ENCODE results near the gene ACY1.

ACY1 gene

DNA sequence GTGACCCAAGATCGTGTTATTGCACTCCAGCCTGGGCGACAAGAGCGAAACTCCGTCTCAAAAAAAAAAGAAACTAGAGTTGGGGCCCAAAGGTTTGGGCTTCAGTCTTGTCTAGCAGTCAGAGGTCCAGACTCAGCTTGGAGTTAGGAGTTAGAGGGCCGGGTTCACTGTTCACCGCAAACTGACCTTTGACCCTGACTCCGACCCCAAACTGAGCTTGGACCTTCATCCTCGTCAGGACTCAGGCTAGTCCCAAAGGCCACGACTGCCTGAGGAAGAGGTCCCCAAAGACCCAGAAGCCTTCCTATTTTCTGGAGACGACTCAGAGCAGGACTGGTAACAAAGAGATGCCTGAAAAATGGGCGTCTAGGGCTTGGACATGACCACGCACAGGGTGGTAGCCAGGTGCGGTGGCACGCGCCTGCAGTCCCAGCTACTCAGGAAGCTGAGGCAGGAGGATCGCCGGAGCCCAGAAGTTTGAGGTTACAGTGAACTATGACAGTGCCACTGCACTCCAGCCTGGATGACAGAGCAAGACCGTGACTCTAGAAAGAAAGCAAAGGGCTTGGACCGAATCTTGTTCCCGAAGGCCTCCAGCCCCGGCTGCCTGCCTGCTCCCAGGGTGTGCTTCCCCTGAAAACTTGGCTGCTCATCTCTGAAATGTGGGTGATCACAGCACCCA, 35.1 kb downstream of the ACY1 start:
- no peak for DNase-seq (ENCODE audit: low read depth)
- TF ChIP-seq, protein P1, sequence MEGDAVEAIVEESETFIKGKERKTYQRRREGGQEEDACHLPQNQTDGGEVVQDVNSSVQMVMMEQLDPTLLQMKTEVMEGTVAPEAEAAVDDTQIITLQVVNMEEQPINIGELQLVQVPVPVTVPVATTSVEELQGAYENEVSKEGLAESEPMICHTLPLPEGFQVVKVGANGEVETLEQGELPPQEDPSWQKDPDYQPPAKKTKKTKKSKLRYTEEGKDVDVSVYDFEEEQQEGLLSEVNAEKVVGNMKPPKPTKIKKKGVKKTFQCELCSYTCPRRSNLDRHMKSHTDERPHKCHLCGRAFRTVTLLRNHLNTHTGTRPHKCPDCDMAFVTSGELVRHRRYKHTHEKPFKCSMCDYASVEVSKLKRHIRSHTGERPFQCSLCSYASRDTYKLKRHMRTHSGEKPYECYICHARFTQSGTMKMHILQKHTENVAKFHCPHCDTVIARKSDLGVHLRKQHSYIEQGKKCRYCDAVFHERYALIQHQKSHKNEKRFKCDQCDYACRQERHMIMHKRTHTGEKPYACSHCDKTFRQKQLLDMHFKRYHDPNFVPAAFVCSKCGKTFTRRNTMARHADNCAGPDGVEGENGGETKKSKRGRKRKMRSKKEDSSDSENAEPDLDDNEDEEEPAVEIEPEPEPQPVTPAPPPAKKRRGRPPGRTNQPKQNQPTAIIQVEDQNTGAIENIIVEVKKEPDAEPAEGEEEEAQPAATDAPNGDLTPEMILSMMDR (conservative IDR thresholded peaks at IDR 0.05; ENCODE audit: low read length) = no peak
- H3K4me3 ChIP-seq (ENCODE audit: low read length) = no peak overlapping the region

DNA sequence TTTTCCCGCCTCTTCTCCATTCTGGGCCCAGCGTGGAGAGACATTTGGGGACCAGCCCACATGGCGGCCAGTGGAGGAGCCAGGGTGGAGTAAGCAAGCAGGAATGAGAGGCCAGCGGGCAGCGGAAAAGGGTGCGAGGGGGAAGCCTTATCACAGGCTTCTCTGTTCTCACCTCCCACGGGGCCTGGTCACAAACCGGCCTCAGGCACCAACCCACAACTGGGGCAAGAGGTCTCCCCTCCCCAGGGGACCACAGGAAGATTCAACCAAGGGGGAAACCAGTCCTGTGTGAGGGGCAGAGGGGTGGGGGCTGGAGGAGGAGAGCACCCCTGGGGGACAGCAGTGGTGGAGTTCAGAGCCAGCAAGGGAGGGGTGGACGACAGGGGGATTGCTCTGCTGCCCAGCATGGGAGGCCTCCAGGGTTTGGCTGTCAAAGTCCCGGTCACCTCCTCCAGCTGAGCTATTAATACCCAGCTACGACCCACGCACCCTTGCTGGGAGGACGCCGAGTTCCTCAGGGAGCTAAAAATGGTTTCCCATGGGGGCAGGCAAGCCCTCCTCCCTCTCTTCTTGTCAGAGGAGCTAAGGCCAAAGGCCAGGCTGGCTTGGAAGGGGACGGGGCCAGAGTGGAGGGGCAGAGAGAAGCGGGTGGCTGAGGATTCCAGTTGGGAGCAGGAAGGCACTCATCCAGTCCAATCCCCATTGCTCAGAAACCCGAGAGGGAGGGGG, 36.2 kb downstream of the ACY1 start:
- H3K4me3 ChIP-seq (ENCODE audit: low read length) = no peak overlapping the region
- TF ChIP-seq, protein P1 (conservative IDR thresholded peaks at IDR 0.05; ENCODE audit: low read length) = no peak
- DNase-seq (ENCODE audit: low read depth) = no peak

DNA sequence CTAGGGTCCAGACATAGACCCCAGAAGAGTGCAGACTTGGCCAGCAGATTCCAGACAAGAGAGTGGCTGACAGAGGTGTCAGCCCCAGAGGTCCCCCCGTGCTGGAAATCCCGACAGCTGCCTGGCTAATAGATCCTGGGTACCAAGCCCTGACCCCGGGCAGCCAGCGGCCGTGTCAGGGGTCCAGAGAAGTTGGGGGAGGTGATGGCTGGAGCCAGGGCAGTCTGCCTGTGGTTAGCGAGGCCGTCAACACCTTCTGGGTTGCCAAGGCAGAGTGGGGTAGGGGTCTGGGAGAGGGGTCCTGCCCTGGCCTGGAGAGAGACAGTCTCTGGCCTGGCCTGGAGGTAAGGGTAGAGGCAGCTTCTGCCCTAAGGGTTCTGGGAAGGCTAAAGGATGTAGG, 37.5 kb downstream of the ACY1 start:
- H3K4me3 ChIP-seq (ENCODE audit: low read length) = no peak overlapping the region
- TF ChIP-seq, protein P1 (conservative IDR thresholded peaks at IDR 0.05; ENCODE audit: low read length) = no peak

DNA sequence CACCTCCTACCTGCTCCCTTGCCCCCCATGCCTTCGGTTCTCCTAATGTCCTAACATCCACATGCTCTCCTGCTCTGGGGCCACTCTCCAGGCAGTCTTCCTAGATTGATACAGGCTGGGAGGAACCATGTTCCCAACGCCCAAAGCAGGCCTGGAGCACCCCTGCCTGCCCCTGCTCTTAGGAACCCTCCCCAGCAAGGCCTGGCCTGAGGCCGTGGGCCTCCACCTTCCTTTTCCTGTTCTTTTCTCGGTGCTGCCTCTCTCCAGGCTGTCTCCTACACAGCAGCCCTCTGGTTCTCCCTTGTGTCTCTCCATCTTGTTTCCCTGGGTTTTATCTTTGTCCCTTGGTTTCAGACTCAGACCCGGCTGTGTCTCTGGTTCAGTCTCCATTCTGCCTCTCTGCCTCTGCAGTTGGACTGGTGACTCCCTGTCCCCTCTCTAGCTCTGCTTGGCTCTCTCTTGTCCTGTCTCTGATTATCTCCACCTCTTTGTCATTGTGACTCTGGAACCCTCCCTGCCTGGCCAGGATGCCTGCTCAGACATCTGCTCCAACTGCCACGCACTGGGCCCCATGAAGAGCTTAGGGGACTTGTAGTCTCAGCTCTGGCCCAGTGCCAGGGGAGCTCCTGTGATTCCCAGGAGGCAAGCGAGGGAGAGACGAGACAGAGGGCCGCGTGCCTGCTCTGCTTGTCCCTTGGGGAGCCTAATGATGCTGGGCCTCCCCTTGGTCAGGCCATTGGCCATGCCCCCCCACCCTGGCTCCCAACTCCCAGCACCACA, 38.3 kb downstream of the ACY1 start:
- TF ChIP-seq, protein P1 (conservative IDR thresholded peaks at IDR 0.05; ENCODE audit: low read length) = no peak
- no peak for DNase-seq (ENCODE audit: low read depth)
- H3K4me3 ChIP-seq (ENCODE audit: low read length) = no peak overlapping the region

More for the DNA sequence above, 37.5 kb downstream of the ACY1 start:
- no peak for DNase-seq (ENCODE audit: low read depth)

DNA sequence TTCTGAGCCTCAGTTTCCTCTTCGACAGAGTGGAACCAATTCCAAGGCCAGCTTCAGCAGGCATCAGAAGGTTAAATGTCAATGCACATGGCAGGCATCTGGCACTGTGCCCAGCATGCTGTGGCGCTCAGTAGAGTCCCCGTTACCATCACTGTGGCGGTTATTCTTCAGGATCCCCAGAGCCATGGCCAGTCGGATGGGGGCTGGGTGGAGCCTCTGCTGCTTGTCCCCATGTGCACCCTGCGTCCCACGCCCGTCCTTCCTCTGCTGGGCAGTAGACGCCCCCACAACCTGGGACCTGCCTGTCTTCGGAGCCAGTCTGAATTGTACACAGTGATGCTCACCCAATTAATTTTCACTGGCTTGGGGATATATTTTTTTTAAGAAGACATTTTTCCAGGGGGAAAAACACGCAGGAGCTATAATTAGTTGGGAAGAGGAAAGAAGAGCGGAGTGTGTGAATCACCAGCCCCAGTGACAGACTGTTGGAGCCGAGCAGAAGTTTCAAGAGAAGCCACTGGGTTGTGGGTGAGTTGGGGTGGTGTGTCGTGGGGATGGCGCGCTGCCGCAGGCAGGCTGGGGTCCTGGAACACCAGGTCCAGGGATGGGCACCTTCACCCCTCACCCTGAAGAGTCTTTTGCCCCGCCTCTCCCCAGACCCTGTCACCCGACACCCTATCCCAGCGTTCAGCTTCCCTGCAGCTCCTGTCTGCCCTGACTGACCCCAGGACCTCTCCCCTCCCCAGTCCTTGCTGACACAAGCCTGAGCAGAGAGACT, 39.2 kb downstream of the ACY1 start:
- H3K4me3 ChIP-seq (ENCODE audit: low read length) = no peak overlapping the region
- no peak for DNase-seq (ENCODE audit: low read depth)
- TF ChIP-seq, protein P1 (conservative IDR thresholded peaks at IDR 0.05; ENCODE audit: low read length) = no peak

DNA sequence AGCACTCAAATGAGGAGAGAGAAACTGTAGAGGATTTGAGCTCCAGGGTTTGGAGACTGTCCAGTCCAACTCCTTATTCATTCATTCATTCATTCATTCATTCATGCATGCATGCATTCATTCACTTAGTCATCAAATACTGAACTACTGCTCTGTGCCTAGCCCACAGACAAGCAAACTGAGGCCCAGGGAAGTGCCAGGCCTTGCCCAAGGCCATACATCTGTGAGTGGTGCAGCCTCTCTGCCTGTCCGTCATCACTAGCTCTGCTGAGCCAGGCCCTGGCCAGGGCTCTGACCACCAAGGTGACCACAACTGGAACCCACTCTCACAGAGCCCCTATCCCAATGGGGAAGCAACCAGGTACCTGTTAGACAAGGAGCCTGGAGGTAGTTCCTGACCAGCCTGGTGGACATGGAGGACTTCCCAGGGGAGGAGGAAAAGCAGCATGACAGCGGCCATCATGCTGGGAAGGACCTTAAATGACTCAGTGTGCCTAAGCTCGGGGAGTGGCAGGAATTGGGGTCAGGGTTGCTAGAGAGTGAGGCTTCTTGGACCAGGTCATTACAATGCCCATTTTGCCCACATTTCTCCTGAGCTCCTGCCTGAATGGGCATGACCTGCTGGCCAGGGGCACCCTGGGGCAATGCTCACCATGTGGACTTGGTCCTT, 39.9 kb downstream of the ACY1 start:
- TF ChIP-seq, protein P1 (conservative IDR thresholded peaks at IDR 0.05; ENCODE audit: low read length) = no peak
- H3K4me3 ChIP-seq (ENCODE audit: low read length) = no peak overlapping the region
- no peak for DNase-seq (ENCODE audit: low read depth)
